H1 (cell line): ENCODE measurements around the gene ZNF692. TPM values are rescaled to one million over a fixed set of nuclear protein-coding genes. Genes with fewer than 3 reads are reported as not detected.

Source experiments
- CBX5 ChIP-seq: fragments of 300-800, 300-1000 bp; sonication (generic); IDR thresholded peaks from 2 replicates; pipeline ENCODE4 v1.7.1; 2016; ENCODE audit warnings: antibody characterized with exemption, low read length, low read depth
- CEBPB ChIP-seq: IDR thresholded peaks from 2 replicates; pipeline ENCODE4 v1.6.1; 2012; ENCODE audit warnings: low read depth, low read length
- CHD2 ChIP-seq: IDR thresholded peaks from 2 replicates; pipeline ENCODE4 v1.6.1; 2012; ENCODE audit warnings: low read length, improper control_type of control experiment
- CTBP2 ChIP-seq: IDR thresholded peaks from 2 replicates; pipeline ENCODE4 v1.7.0; 2011; ENCODE audit warnings: borderline replicate concordance, mild to moderate bottlenecking, moderate library complexity, mixed read lengths, low read length; ENCODE audit not compliant: insufficient read depth, insufficient read length
- CTCF ChIP-seq, 3 experiments: IDR thresholded peaks; 1 replicate in 2 of 3; 2 replicates in 1 of 3; pipeline versions ENCODE4 v1.5.1 to v1.6.1; 2011; ENCODE audit warnings: low read length in 3 of 3, mild to moderate bottlenecking in 3 of 3, inconsistent platforms in 2 of 3, low read depth in 1 of 3, moderate library complexity in 1 of 3; ENCODE audit not compliant: insufficient read depth in 1 of 3; ENCODE audit errors: control extremely low read depth in 1 of 3
- E2F6 ChIP-seq: IDR thresholded peaks from 2 replicates; pipeline ENCODE4 v1.6.1; 2012; ENCODE audit warnings: inconsistent platforms
- EZH2 ChIP-seq: fragments of 200-600 bp; sonication (generic); IDR thresholded peaks from 2 replicates; pipeline ENCODE4 v1.7.1; 2012; ENCODE audit warnings: low read depth, mild to moderate bottlenecking, moderate library complexity, low read length, inconsistent platforms; ENCODE audit not compliant: severe bottlenecking
- FOSL1 ChIP-seq: IDR thresholded peaks from 2 replicates; pipeline ENCODE4 v1.6.1; 2011; ENCODE audit warnings: mild to moderate bottlenecking, low read depth, low read length, moderate library complexity; ENCODE audit not compliant: insufficient read depth
- GTF2F1 ChIP-seq: IDR thresholded peaks from 2 replicates; pipeline ENCODE4 v1.6.1; 2012; ENCODE audit warnings: low read depth, low read length, improper control_type of control experiment, borderline replicate concordance
- JUN ChIP-seq: IDR thresholded peaks from 2 replicates; pipeline ENCODE4 v1.6.1; 2011; ENCODE audit warnings: low read depth, mild to moderate bottlenecking, improper control_type of control experiment, low read length
- KDM1A ChIP-seq: fragments of 200-600, 300-600 bp; sonication (generic); IDR thresholded peaks from 2 replicates; pipeline ENCODE4 v1.7.1; 2016; ENCODE audit warnings: mild to moderate bottlenecking, low read length, borderline replicate concordance
- KDM5A ChIP-seq: fragments of 200-600 bp; IDR thresholded peaks from 2 replicates; pipeline ENCODE4 v1.7.1; 2012; ENCODE audit warnings: mild to moderate bottlenecking, low read length, inconsistent platforms, mixed read lengths
- POLR2A ChIP-seq, 2 experiments: IDR thresholded peaks; 1 replicate in 1 of 2; 2 replicates in 1 of 2; pipeline ENCODE4 v1.6.1; 2011; ENCODE audit warnings: low read depth in 2 of 2, low read length in 2 of 2, mild to moderate bottlenecking in 2 of 2; ENCODE audit errors: control extremely low read depth in 1 of 2
- POLR2AphosphoS5 ChIP-seq: IDR thresholded peaks from 2 replicates; pipeline ENCODE4 v1.6.1; 2011; ENCODE audit warnings: low read depth, low read length
- RFX5 ChIP-seq: IDR thresholded peaks from 2 replicates; pipeline ENCODE4 v1.6.1; 2011; ENCODE audit warnings: low read depth, low read length, improper control_type of control experiment, borderline replicate concordance
- SIX5 ChIP-seq: IDR thresholded peaks from 2 replicates; pipeline ENCODE4 v1.6.1; 2011; ENCODE audit warnings: mild to moderate bottlenecking, low read depth, low read length
- SP1 ChIP-seq: IDR thresholded peaks from 2 replicates; pipeline ENCODE4 v1.6.1; 2011; ENCODE audit warnings: low read depth, low read length
- SP2 ChIP-seq: IDR thresholded peaks from 2 replicates; pipeline ENCODE4 v1.6.1; 2012; ENCODE audit warnings: mild to moderate bottlenecking, low read length, inconsistent platforms
- SP4 ChIP-seq: IDR thresholded peaks from 2 replicates; pipeline ENCODE4 v1.6.1; 2012; ENCODE audit warnings: low read length, inconsistent platforms
- SRF ChIP-seq: IDR thresholded peaks from 2 replicates; pipeline ENCODE4 v1.6.1; 2011; ENCODE audit warnings: mild to moderate bottlenecking, low read depth, low read length, moderate library complexity
- SUZ12 ChIP-seq: fragments of 200-600 bp; sonication (generic); IDR thresholded peaks from 2 replicates; pipeline ENCODE4 v1.6.1; 2012; ENCODE audit warnings: mild to moderate bottlenecking, inconsistent platforms, low read length, moderate library complexity, mixed read lengths
- TAF1 ChIP-seq: IDR thresholded peaks from 2 replicates; pipeline ENCODE4 v1.6.1; 2011; ENCODE audit warnings: mild to moderate bottlenecking, low read depth, low read length
- YY1 ChIP-seq: IDR thresholded peaks from 2 replicates; pipeline ENCODE4 v1.6.1; 2011; ENCODE audit warnings: low read depth, mild to moderate bottlenecking, low read length
- polyA plus RNA-seq, 7 experiments: library from polyadenylated mRNA; depleted of rRNA in 3 of 7; stranded (reverse) in 5 of 7; unstranded in 2 of 7; fragments of >200 nt in 5 of 7; fragments of 200-250 nt in 2 of 7; gene quantifications; 1 replicate in 5 of 7; 2 replicates in 1 of 7; 4 replicates in 1 of 7; pipeline versions ENCODE4 v1.2.1 to v1.2.3, GENCODE V29; 2011 to 2013; ENCODE audit warnings: missing spikeins in 2 of 7, mixed read lengths in 2 of 7
- total RNA-seq: library from RNA; stranded (reverse); fragmentation: NEBNext Ultra II Directional; extraction: Animal tissue kit (Norgen Biotek cat#: 25700); gene quantifications from 2 replicates; pipeline ENCODE4 v1.2.1, GENCODE V29; 2021

The ZNF692 gene
- total and polyA plus RNA-seq, 2 of the 8 experiments (the other 6 are each of a cell fraction or from before 2014, with no cell fraction given): 38.4 to 52.3 TPM

GRCh38 chr1:248906009-248906752 lies 47.3 kb upstream of the ZNF692 start, which contains the start of gene PGBD2 (continued):
- TF ChIP-seq E2F6: peak; percentile 39
- no peak for TF ChIP-seq SUZ12
- TF ChIP-seq SP4: peak; percentile 91
- TF ChIP-seq POLR2AphosphoS5: peak; percentile 99
- no peak for TF ChIP-seq YY1
- TF ChIP-seq POLR2A (IDR thresholded peaks at IDR 0.05; ENCODE audit: control extremely low read depth in 1 of 2, low read depth in 2 of 2, low read length in 2 of 2): peak; percentile 94 to 98
- TF ChIP-seq SP1: 0 out of 2 replicates have a peak, but pooled peaks have one; percentile 22
- no peak for TF ChIP-seq EZH2
- TF ChIP-seq KDM1A: no peak
- no peak for TF ChIP-seq CTBP2
- TF ChIP-seq CEBPB: no peak
- peak; percentile 11; the same call in 1 of the 2 replicates for TF ChIP-seq RFX5
- TF ChIP-seq GTF2F1: peak; percentile 65; the same call in 1 of the 2 replicates
- TF ChIP-seq SIX5: no peak
- TF ChIP-seq FOSL1: no peak
- TF ChIP-seq KDM5A: no peak
- TF ChIP-seq CTCF (IDR thresholded peaks at IDR 0.05; ENCODE audit: control extremely low read depth in 1 of 3, insufficient read depth in 1 of 3, low read depth in 1 of 3, low read length in 3 of 3): peak; percentile 74 to 88 (median 75)
- TF ChIP-seq CBX5: no peak
- TF ChIP-seq SP2: peak; percentile 91
- TF ChIP-seq JUN: no peak
- no peak for TF ChIP-seq SRF
- TF ChIP-seq CHD2: no peak
- peak; percentile 93 for TF ChIP-seq TAF1
